Esophagus (tissue), 2 donors: ENCODE measurements around the gene LRP1B. TPM values are rescaled to one million over a fixed set of nuclear protein-coding genes. Genes with fewer than 3 reads are reported as not detected.

Source experiments
- H3K27ac ChIP-seq, 2 donors: one replicate each; pipeline ENCODE4 v1.5.1; 2013; ENCODE audit warnings: low read depth in 2 of 2, mild to moderate bottlenecking in 2 of 2, inconsistent platforms in 1 of 2, low read length in 1 of 2, moderate library complexity in 1 of 2
- H3K27me3 ChIP-seq, 2 donors: one replicate each; pipeline ENCODE4 v1.6.1; 2013; ENCODE audit warnings: low read length in 2 of 2, control low read depth in 1 of 2, mild to moderate bottlenecking in 1 of 2; ENCODE audit not compliant: insufficient read depth in 2 of 2, control insufficient read depth in 1 of 2
- H3K36me3 ChIP-seq, 2 donors: one replicate each; pipeline ENCODE4 v1.6.1; 2013; ENCODE audit warnings: low read length in 1 of 2; ENCODE audit not compliant: control insufficient read depth in 2 of 2, insufficient read depth in 2 of 2
- H3K4me1 ChIP-seq, 2 donors: one replicate each; pipeline ENCODE4 v1.6.1; 2013; ENCODE audit warnings: low read length in 1 of 2; ENCODE audit not compliant: control insufficient read depth in 2 of 2, insufficient read depth in 2 of 2
- H3K4me3 ChIP-seq, 2 donors: one replicate each; pipeline ENCODE4 v1.5.1; 2013; ENCODE audit warnings: low read length in 2 of 2, mild to moderate bottlenecking in 2 of 2, low read depth in 1 of 2, moderate library complexity in 1 of 2
- H3K9me3 ChIP-seq, 2 donors: one replicate each; pipeline ENCODE4 v1.6.1; 2013; ENCODE audit warnings: mild to moderate bottlenecking in 2 of 2, low read depth in 1 of 2, low read length in 1 of 2, moderate library complexity in 1 of 2; ENCODE audit not compliant: control insufficient read depth in 2 of 2, insufficient read depth in 1 of 2
- WGBS, 2 donors: extraction: QIAGEN DNeasy Blood & Tissue Kit; methylation state at CpG; one replicate each; pipeline ENCODE4 v1.1.7; 2013; 5-methylcytosine and 5-hydroxymethylcytosine counted together
- polyA plus RNA-seq, 2 donors: library from polyadenylated mRNA; stranded (reverse); fragments of 200-250 nt; gene quantifications; one replicate each; pipeline ENCODE4 v1.2.3, GENCODE V29; 2013
- donor health status: healthy with polysubstance abuse.
- donor health status: Bipolar disorder and iron deficiency.

The LRP1B gene
- polyA plus RNA-seq, 2 donors = 0.02 to 0.10 TPM

DNA sequence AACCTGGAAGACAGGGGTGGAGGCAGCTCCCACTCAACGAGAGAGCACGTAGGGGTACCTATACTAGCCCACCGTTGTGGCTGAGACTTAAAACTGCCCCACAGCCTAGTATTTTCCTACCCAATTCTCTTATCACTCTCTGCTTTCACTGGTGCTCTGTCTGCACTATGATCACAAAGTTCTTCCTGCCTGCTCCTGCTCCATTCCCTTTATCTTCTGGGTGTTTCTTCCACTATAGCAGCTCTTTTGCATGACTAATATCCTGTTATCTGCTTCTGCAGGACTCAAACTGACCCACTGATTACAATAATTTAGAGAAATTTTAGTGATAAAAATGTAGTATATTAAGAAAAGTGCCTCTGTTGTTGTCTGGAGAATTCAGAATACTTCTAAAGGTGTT is 184.8 kb downstream of the LRP1B start:
- Histone ChIP-seq H3K27me3 (no peaks in the 10 kb centered on the region), H3K4me1 (no peaks in the 10 kb centered on the region), H3K36me3 (no peaks in the 10 kb centered on the region), H3K9me3 (no peaks in the 10 kb centered on the region), H3K4me3 (no peak overlapping the region), H3K27ac (no peak overlapping the region)
- WGBS, 2 donors = 63 to 68% methylated on average over 3 of the region's 3 CpGs

- 64 to 70% methylated on average over 7 of the region's 7 CpGs for WGBS, 2 donors
- Histone ChIP-seq H3K27ac (no peak overlapping the region), H3K4me3 (no peak overlapping the region), H3K36me3 (no peaks in the 10 kb centered on the region), H3K27me3 (no peaks in the 10 kb centered on the region), H3K9me3 (no peaks in the 10 kb centered on the region), H3K4me1 (no peaks in the 10 kb centered on the region)
Measured at GRCh38 chr2:141943918-141944317, 186.9 kb downstream of the LRP1B start.

DNA sequence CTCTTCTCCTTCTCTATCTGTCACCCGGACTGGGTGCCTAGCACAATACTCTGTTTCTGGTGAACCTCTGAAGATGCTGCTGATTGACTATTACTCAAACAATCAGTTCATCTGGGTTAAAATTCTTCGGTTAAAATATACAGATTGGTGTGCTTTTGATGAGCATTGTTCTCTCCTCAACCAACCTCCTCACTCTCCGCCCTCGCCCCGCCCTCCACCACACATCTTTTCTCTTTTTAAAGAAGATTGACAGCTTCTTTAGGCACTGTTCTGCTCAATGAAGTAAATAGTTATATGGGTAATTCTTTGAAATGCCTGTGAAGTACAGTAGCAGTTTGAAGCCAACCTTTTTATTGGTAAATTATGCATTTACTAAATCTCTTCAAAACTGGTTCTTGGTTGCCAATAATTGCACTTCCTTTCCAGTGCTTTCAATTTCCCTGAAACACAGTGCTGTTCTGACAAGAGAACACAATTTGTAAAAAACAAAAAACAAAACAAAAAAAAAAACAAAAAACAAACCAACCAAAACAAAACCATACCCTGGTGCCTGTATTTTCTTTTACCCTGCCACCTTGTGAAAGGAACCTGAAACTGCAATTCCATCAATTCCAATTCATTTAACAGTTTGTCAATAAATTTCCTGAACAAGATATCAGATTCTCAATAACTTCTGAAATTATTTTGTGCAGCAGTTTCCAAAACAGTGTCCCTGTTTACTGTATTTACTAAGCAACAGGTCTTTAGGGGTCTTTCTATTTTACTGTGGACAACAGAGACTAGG is 188.6 kb downstream of the LRP1B start:
- H3K36me3 ChIP-seq = no peaks in the 10 kb centered on the region
- H3K27me3 ChIP-seq = no peaks in the 10 kb centered on the region
- no peak overlapping the region for H3K4me3 ChIP-seq
- no peak overlapping the region for H3K27ac ChIP-seq
- 67 to 79% methylated on average over 5 of the region's 5 CpGs for WGBS, 2 donors
- no peaks in the 10 kb centered on the region for H3K9me3 ChIP-seq
- no peaks in the 10 kb centered on the region for H3K4me1 ChIP-seq

- H3K27me3 ChIP-seq = no peaks in the 10 kb centered on the region
- no peaks in the 10 kb centered on the region for H3K36me3 ChIP-seq
- 71 to 77% methylated on average over 1 of the region's 1 CpG for WGBS, 2 donors
- no peak overlapping the region for H3K27ac ChIP-seq
- no peaks in the 10 kb centered on the region for H3K4me1 ChIP-seq
- H3K4me3 ChIP-seq = no peak overlapping the region
- no peaks in the 10 kb centered on the region for H3K9me3 ChIP-seq
Measured at GRCh38 chr2:141941210-141941714, 189.6 kb downstream of the LRP1B start.

GRCh38 chr2:141940709-141941108 is 190.1 kb downstream of the LRP1B start:
- Histone ChIP-seq H3K36me3 (no peaks in the 10 kb centered on the region), H3K27me3 (no peaks in the 10 kb centered on the region), H3K4me3 (no peak overlapping the region), H3K4me1 (no peaks in the 10 kb centered on the region), H3K27ac (no peak overlapping the region), H3K9me3 (no peaks in the 10 kb centered on the region)
- WGBS, 2 donors = 58 to 68% methylated on average over 1 of the region's 1 CpG

DNA sequence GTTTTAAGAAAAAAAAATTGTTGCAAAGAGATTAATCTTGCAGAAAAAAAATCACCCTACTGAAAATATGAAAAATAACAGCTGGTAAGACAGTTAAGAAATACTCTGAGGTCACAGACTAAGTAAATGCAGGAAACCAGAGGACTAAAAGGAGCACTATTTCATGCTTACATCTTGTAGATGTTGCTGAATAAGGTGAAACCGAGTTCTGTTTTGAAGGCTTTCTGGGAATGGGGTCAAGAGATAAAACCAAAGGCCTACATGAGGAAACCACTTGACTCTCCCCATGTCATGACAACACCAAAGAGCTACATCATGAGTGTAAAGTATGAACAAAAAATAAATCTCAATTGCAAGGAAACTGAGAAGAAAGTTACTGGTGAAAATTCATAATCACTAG is 197.6 kb downstream of the LRP1B start:
- WGBS, 2 donors = 56 to 75% methylated on average over 1 of the region's 1 CpG
- H3K9me3 ChIP-seq = no peaks in the 10 kb centered on the region
- no peak overlapping the region for H3K4me3 ChIP-seq
- no peaks in the 10 kb centered on the region for H3K4me1 ChIP-seq
- H3K36me3 ChIP-seq = no peaks in the 10 kb centered on the region
- H3K27me3 ChIP-seq = no peaks in the 10 kb centered on the region
- no peak overlapping the region for H3K27ac ChIP-seq

DNA sequence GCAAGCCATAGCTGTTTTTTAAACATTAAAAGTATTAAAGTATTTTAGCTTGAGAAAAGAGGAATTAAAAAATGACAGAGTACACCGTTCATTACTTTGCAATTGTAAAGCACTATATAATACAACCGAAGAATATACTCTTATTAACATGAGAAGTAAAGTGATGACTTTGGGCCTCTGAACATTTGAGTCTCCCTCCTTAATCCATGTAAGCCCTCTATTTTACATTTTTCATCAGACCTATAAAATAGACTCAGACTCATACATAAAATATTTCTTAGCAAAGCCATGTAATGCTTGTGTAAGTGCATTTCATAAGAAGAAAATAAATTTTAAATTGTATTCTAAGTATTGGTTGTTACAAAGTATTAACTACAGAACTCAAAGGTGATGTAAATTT is 198.6 kb downstream of the LRP1B start:
- H3K36me3 ChIP-seq = no peaks in the 10 kb centered on the region
- WGBS, 2 donors = 80 to 82% methylated on average over 2 of the region's 2 CpGs
- no peaks in the 10 kb centered on the region for H3K4me1 ChIP-seq
- H3K4me3 ChIP-seq = no peak overlapping the region
- H3K27ac ChIP-seq = no peak overlapping the region
- H3K9me3 ChIP-seq = no peaks in the 10 kb centered on the region
- no peaks in the 10 kb centered on the region for H3K27me3 ChIP-seq

GRCh38 chr2:141931797-141932196 is 199.0 kb downstream of the LRP1B start:
- no peaks in the 10 kb centered on the region for H3K9me3 ChIP-seq
- H3K4me3 ChIP-seq = no peak overlapping the region
- H3K27ac ChIP-seq = no peak overlapping the region
- no peaks in the 10 kb centered on the region for H3K27me3 ChIP-seq
- H3K36me3 ChIP-seq = no peaks in the 10 kb centered on the region
- no peaks in the 10 kb centered on the region for H3K4me1 ChIP-seq
- WGBS, 2 donors = 64 to 66% methylated on average over 3 of the region's 3 CpGs

DNA sequence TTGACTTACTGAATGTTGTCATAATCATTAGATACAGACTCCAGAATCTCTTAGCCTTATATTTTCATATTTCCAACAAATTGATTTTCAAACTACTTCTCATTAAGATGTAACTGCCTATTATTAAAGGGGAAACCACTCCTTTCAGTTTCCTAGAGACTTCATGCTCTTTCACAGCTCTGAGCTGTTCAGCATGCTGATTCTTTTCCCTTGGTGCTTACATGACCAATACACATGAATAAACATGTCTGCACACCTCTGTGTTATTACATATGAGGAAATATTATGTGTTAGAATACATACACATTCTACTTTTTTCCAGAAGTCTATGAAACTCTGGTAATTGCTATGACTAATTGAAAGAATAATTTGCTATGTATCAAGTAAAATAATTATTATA is 200.0 kb downstream of the LRP1B start:
- Histone ChIP-seq H3K36me3 (no peaks in the 10 kb centered on the region), H3K27me3 (no peaks in the 10 kb centered on the region), H3K4me1 (no peaks in the 10 kb centered on the region), H3K9me3 (no peaks in the 10 kb centered on the region), H3K27ac (no peak overlapping the region), H3K4me3 (no peak overlapping the region)
